Measurements from ENCODE around the gene ILF2. TPM values are rescaled to one million over a fixed set of nuclear protein-coding genes. Genes with fewer than 3 reads are reported as not detected.

Gene ILF2
- total RNA-seq, 1 donor from 2014 or later, result 61.6 TPM

DNA sequence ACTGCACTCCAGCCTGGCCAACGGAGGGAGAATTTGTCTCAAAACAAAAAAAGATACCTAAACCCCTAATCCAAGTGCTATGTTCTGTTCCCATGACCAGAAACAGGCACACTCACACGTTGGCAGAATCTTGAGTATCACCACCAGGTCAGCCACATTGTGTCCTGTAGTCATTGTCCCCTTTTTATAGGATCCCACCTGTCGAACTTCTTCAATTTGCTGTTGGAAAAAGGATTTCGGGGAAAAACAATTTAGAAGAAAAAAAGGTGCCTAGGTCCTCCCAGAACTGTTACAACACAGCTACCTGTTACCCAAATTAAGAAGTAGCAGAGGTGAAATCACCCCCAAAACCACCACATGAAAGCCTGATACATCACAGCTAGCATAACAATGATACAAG is 3.4 kb downstream of the ILF2 start:
- intact Hi-C loops (cut with micrococcal nuclease), result no loop called here
- DNase-seq, result no peak
- H3K4me1 ChIP-seq, result peaks cover 36% of the 10 kb centered on the region
- H3K4me3 ChIP-seq, result no peak overlapping the region
- peaks cover 73% of the 10 kb centered on the region for H3K36me3 ChIP-seq
- H3K27me3 ChIP-seq (ENCODE audit: low read depth), result no peaks in the 10 kb centered on the region
- TF ChIP-seq CTCF (IDR thresholded peaks at IDR 0.05; ENCODE audit: borderline replicate concordance), result no peak
- H3K9me3 ChIP-seq (replicated peaks), result no peaks in the 10 kb centered on the region
- H3K27ac ChIP-seq (replicated peaks), result no peak overlapping the region

DNA sequence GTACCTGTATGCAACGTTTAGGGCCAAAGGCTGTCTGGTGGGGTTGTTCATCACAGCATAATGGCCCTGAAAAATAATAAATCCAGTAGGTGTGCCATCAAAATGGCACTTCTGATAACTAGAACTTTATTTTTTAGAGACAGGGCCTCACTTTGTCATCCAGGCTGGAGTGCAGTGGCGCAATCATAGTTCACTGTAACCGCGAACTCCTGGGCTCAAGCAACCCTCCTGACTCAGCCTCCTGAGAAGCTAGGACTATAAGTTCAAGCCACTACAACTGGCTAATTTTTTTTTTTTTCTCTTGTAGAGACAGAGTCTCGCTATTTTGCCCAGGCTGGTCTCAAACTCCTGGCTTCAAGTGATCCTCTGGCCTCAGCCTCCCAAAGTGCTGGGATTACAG is 7.6 kb downstream of the ILF2 start:
- Histone ChIP-seq H3K27ac (replicated peaks) (no peak overlapping the region), H3K4me3 (no peak overlapping the region), H3K27me3 (ENCODE audit: low read depth) (no peaks in the 10 kb centered on the region), H3K4me1 (peaks cover 21% of the 10 kb centered on the region), H3K9me3 (replicated peaks) (no peaks in the 10 kb centered on the region), H3K36me3 (peaks cover 83% of the 10 kb centered on the region)
- TF ChIP-seq CTCF (IDR thresholded peaks at IDR 0.05; ENCODE audit: borderline replicate concordance), result no peak
- DNase-seq, result no peak
- intact Hi-C loops (cut with micrococcal nuclease), result no loop called here

DNA sequence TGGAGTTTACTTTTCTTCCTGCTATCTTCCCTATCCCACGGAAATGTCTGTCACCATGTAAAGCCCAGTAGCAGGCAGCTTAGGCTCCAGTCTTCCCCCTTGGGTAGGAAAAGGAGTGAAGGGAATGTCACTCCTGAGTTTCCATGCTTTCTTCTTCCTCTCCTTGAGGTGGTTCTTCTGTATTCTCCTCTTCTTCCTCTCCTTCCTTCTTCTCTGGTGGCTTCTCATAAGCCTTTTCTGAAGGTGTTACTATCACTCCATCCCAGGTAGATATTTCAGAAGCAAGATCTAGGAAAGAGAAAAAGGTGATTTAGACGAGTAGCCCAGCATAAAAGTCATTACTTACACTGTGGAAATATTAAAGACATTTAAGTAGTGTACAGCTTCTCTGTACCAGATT is 8.5 kb downstream of the ILF2 start:
- no peak for TF ChIP-seq CTCF (IDR thresholded peaks at IDR 0.05; ENCODE audit: borderline replicate concordance)

DNA sequence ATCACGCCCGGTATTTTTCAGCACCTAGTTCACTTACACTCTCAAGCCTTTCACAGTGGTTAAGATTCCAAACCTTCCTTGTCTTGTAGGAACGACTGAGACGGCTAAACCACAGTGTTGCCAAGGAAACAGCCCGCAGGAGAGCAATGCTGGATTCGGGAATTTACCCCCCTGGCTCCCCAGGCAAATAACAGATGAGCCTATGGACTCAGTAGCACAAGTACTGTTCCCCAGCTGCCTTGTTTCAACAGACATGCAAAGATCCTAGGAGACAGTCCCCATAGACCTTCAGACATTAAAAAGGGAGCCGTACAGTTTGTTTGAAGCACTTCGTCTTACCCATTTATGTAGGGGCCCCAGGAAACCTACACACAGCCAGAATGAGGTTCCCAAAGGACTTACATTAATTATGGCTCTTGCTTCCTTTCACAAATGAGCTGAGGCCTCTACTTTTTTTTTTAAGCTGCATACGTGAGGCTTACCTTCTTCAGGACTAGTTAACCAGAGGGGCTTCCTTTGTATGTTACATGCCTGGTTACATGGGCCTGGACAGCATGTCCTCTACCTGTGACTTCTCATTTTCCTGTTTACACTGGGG is 9.6 kb downstream of the ILF2 start:
- no peak overlapping the region for H3K27ac ChIP-seq (replicated peaks)
- no peak for TF ChIP-seq CTCF (IDR thresholded peaks at IDR 0.05; ENCODE audit: borderline replicate concordance)
- no peaks in the 10 kb centered on the region for H3K27me3 ChIP-seq (ENCODE audit: low read depth)
- H3K9me3 ChIP-seq (replicated peaks), result no peaks in the 10 kb centered on the region
- intact Hi-C loops (cut with micrococcal nuclease), result no loop called here
- DNase-seq, result no peak
- H3K36me3 ChIP-seq, result peaks cover 63% of the 10 kb centered on the region
- H3K4me3 ChIP-seq, result no peak overlapping the region
- H3K4me1 ChIP-seq, result peaks cover 23% of the 10 kb centered on the region

More for the DNA sequence above, 8.5 kb downstream of the ILF2 start:
- Histone ChIP-seq H3K4me3 (no peak overlapping the region), H3K27ac (replicated peaks) (no peak overlapping the region), H3K36me3 (peaks cover 73% of the 10 kb centered on the region), H3K27me3 (ENCODE audit: low read depth) (no peaks in the 10 kb centered on the region), H3K4me1 (peaks cover 23% of the 10 kb centered on the region), H3K9me3 (replicated peaks) (no peaks in the 10 kb centered on the region)
- intact Hi-C loops (cut with micrococcal nuclease), result no loop called here
- no peak for DNase-seq

DNA sequence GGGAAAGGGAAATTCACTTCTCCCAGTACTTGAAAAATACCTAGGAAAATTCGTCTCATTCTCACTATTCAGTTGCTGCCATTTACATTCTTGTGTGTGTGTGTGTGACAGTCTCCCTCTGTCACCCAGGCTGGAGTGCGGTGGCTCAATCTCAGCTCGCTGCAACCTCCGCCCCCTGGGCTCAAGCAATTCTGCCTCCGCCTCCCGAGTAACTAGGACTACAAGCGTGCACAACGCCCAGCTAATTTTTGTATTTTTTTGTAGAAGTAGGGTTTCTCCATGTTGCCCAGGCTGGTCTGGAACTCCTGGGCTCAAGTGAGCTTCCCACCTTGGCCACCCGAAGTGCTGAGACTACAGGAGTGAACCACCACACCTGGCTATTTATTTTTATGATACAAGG is 11.1 kb downstream of the ILF2 start:
- no peak for DNase-seq
- Histone ChIP-seq H3K4me1 (peaks cover 23% of the 10 kb centered on the region), H3K9me3 (replicated peaks) (no peaks in the 10 kb centered on the region), H3K4me3 (peak overlapping the region; percentile 92), H3K27ac (replicated peaks) (peak overlapping the region; percentile 98), H3K27me3 (ENCODE audit: low read depth) (no peaks in the 10 kb centered on the region), H3K36me3 (peaks cover 47% of the 10 kb centered on the region)
- intact Hi-C loops (cut with micrococcal nuclease), result no loop called here
- no peak for TF ChIP-seq CTCF (IDR thresholded peaks at IDR 0.05; ENCODE audit: borderline replicate concordance)

All from left ventricle myocardium inferior (tissue), 1 donor.